CD4-positive, alpha-beta T cell treated with Interleukin-17A for 4 hours (primary cell): ENCODE results near the gene TRIML1.

Experiments
- DNase-seq: peaks from one replicate; pipeline ENCODE4 v3.0.0-alpha.2; 2020; ENCODE audit warnings: mixed read lengths

The TRIML1 gene

GRCh38 chr4:188139141-188139540 lies at the start of gene TRIML1:
TSS of gene TRIML1 (plus strand) at chr4:188139441. CDS start at chr4:188139559, 118 bp downstream.
- no peak for DNase-seq

GRCh38 chr4:188092824-188093223 lies 46.4 kb upstream of the TRIML1 start:
- DNase-seq, result no peak

- no peak for DNase-seq
Measured at GRCh38 chr4:188106454-188106853, 32.8 kb upstream of the TRIML1 start.

- DNase-seq, result no peak
Measured at GRCh38 chr4:188107931-188108843, 31.1 kb upstream of the TRIML1 start.

GRCh38 chr4:188109157-188109755 lies 30.0 kb upstream of the TRIML1 start, which contains the start of gene TRIML2:
TSS of gene TRIML2 (minus strand) at chr4:188109603. CDS start at chr4:188105368, 4,235 bp downstream.
- no peak for DNase-seq

- no peak for DNase-seq
Measured at GRCh38 chr4:188110036-188110435, 29.2 kb upstream of the TRIML1 start.

- no peak for DNase-seq
Measured at GRCh38 chr4:188110741-188111471, 28.3 kb upstream of the TRIML1 start.

- no peak for DNase-seq
Measured at GRCh38 chr4:188111955-188112354, 27.3 kb upstream of the TRIML1 start.

- DNase-seq, result no peak
Measured at GRCh38 chr4:188113156-188113555, 26.1 kb upstream of the TRIML1 start.

- no peak for DNase-seq
Measured at GRCh38 chr4:188117631-188118324, 21.5 kb upstream of the TRIML1 start.

- no peak for DNase-seq
Measured at GRCh38 chr4:188121530-188121929, 17.7 kb upstream of the TRIML1 start.

GRCh38 chr4:188127214-188127874 lies 11.9 kb upstream of the TRIML1 start:
- no peak for DNase-seq

GRCh38 chr4:188130355-188130754 lies 8.9 kb upstream of the TRIML1 start:
- no peak for DNase-seq

- DNase-seq, result no peak
Measured at GRCh38 chr4:188132232-188132631, 7.0 kb upstream of the TRIML1 start.

GRCh38 chr4:188138227-188138626 lies 1.0 kb upstream of the TRIML1 start:
- DNase-seq, result no peak

GRCh38 chr4:188139671-188140070 lies 430 bp downstream of the TRIML1 start:
- DNase-seq, result no peak

- DNase-seq, result no peak
Measured at GRCh38 chr4:188143731-188144130, 4.5 kb downstream of the TRIML1 start.

GRCh38 chr4:188145601-188146000 lies 6.4 kb downstream of the TRIML1 start:
- no peak for DNase-seq

GRCh38 chr4:188146618-188147017 lies 7.4 kb downstream of the TRIML1 start:
- no peak for DNase-seq

- no peak for DNase-seq
Measured at GRCh38 chr4:188147176-188147575, 7.9 kb downstream of the TRIML1 start.

GRCh38 chr4:188147776-188148175 lies 8.5 kb downstream of the TRIML1 start:
- DNase-seq, result no peak
